Testis (tissue), 2 donors: ENCODE measurements around the gene NOTCH1.

Experiments used
- POLR2A ChIP-seq: fragments of 450-650 bp; IDR thresholded peaks from one replicate; pipeline ENCODE4 v1.6.1; 2017; ENCODE audit warnings: antibody characterized with exemption, mild to moderate bottlenecking, moderate library complexity
- TF ChIP-seq, protein P1 (sequence below), 3 experiments: fragments of 450-650 bp in 2 of 3; fragments of 200-600 bp in 1 of 3; sonication (generic) in 1 of 3; IDR thresholded peaks; one replicate each; pipeline ENCODE4 v1.5.1; 2016 to 2019; ENCODE audit warnings: antibody characterized with exemption in 3 of 3, mild to moderate bottlenecking in 2 of 3, moderate library complexity in 1 of 3

- TF ChIP-seq, protein P1, sequence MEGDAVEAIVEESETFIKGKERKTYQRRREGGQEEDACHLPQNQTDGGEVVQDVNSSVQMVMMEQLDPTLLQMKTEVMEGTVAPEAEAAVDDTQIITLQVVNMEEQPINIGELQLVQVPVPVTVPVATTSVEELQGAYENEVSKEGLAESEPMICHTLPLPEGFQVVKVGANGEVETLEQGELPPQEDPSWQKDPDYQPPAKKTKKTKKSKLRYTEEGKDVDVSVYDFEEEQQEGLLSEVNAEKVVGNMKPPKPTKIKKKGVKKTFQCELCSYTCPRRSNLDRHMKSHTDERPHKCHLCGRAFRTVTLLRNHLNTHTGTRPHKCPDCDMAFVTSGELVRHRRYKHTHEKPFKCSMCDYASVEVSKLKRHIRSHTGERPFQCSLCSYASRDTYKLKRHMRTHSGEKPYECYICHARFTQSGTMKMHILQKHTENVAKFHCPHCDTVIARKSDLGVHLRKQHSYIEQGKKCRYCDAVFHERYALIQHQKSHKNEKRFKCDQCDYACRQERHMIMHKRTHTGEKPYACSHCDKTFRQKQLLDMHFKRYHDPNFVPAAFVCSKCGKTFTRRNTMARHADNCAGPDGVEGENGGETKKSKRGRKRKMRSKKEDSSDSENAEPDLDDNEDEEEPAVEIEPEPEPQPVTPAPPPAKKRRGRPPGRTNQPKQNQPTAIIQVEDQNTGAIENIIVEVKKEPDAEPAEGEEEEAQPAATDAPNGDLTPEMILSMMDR (IDR thresholded peaks at IDR 0.05) = no peak
- TF ChIP-seq POLR2A = no peak
Observed at GRCh38 chr9:136570916-136571315, 25.1 kb upstream of the NOTCH1 start.
